ENCODE measurements around the gene IKZF4. TPM values are rescaled to one million over a fixed set of nuclear protein-coding genes. Genes with fewer than 3 reads are reported as not detected.

The IKZF4 gene
- total RNA-seq = 1.1 and 2.5 TPM in 2 replicates

GRCh38 chr12:56020423-56021184 lies at the start of gene IKZF4:
TSS of gene IKZF4 (plus strand) at chr12:56021043. CDS start at chr12:56021494, 451 bp downstream.

GRCh38 chr12:55973599-55974307 lies 47.1 kb upstream of the IKZF4 start, which contains the start of gene RAB5B:
TSS of gene RAB5B (plus strand) at chr12:55974078. CDS start at chr12:55986961, 12,883 bp downstream.

GRCh38 chr12:55996715-55997534 lies 23.9 kb upstream of the IKZF4 start, which contains the start of gene SUOX:
TSS of gene SUOX (plus strand) at chr12:55997276. CDS start at chr12:56002222, 4,946 bp downstream.

GRCh38 chr12:56041552-56042429 lies 20.9 kb downstream of the IKZF4 start, which contains the start of gene RPS26:
TSS of gene RPS26 (plus strand) at chr12:56041918. CDS start at chr12:56042167, 249 bp downstream.

GRCh38 chr12:56079723-56080555 lies 59.1 kb downstream of the IKZF4 start, which contains the start of gene ERBB3:
TSS of gene ERBB3 (plus strand) at chr12:56080165. CDS start at chr12:56080301, 136 bp downstream.

Other genes with a start within 250 kb of the IKZF4 start
- 111 and 113 TPM in 2 replicates for gene SARNP, start 203.3 kb upstream of the IKZF4 start, total RNA-seq
- 32.1 and 34.0 TPM in 2 replicates for gene ORMDL2, start 203.0 kb upstream of the IKZF4 start, total RNA-seq
- 56.0 and 69.4 TPM in 2 replicates for gene DNAJC14, start 191.5 kb upstream of the IKZF4 start, total RNA-seq
- gene MMP19, start 178.1 kb upstream of the IKZF4 start, total RNA-seq = 6.7 and 11.0 TPM in 2 replicates
- gene PYM1, start 93.1 kb upstream of the IKZF4 start, total RNA-seq = 37.4 and 38.1 TPM in 2 replicates
- 47.6 and 81.6 TPM in 2 replicates for gene DGKA, start 89.9 kb upstream of the IKZF4 start, total RNA-seq
- gene PMEL, start 55.0 kb upstream of the IKZF4 start, total RNA-seq = 0.26 and 1.2 TPM in 2 replicates
- 14.1 and 27.6 TPM in 2 replicates for gene CDK2, start 54.2 kb upstream of the IKZF4 start, total RNA-seq
- gene RAB5B, start 47.0 kb upstream of the IKZF4 start, total RNA-seq = 40.0 and 62.2 TPM in 2 replicates
- 9.2 and 12.0 TPM in 2 replicates for gene SUOX, start 23.8 kb upstream of the IKZF4 start, total RNA-seq
- gene RPS26, start 20.9 kb downstream of the IKZF4 start, total RNA-seq = 63.3 and 80.3 TPM in 2 replicates
- gene ERBB3, start 59.1 kb downstream of the IKZF4 start, total RNA-seq = 0.19 and 3.6 TPM in 2 replicates
- 129 and 141 TPM in 2 replicates for gene PA2G4, start 83.5 kb downstream of the IKZF4 start, total RNA-seq
- 3,729 and 3,955 TPM in 2 replicates for gene RPL41, start 95.6 kb downstream of the IKZF4 start, total RNA-seq
- gene ZC3H10, start 97.2 kb downstream of the IKZF4 start, total RNA-seq = 6.8 and 7.9 TPM in 2 replicates
- 209 and 236 TPM in 2 replicates for gene ESYT1, start 107.2 kb downstream of the IKZF4 start, total RNA-seq
- 93.8 and 98.2 TPM in 2 replicates for gene MYL6B, start 131.5 kb downstream of the IKZF4 start, total RNA-seq
- gene MYL6, start 137.3 kb downstream of the IKZF4 start, total RNA-seq = 3,015 and 3,100 TPM in 2 replicates
- 47.4 and 50.4 TPM in 2 replicates for gene SMARCC2, start 168.4 kb downstream of the IKZF4 start, total RNA-seq
- gene RNF41, start 200.9 kb downstream of the IKZF4 start, total RNA-seq = 109 and 127 TPM in 2 replicates
- 31.9 and 33.2 TPM in 2 replicates for gene NABP2, start 203.3 kb downstream of the IKZF4 start, total RNA-seq
- 0.25 TPM in 1 of 2 replicates, not detected in the other for gene SLC39A5, start 209.0 kb downstream of the IKZF4 start, total RNA-seq
- 16.8 and 18.5 TPM in 2 replicates for gene ANKRD52, start 237.3 kb downstream of the IKZF4 start, total RNA-seq
- gene COQ10A, start 245.9 kb downstream of the IKZF4 start, total RNA-seq = 8.6 TPM in 2 replicates

All from aortic smooth muscle cell (primary cell).